IPS DF 19.7 (cell line): ENCODE data around the gene LRRC63.
"Not testable (repeated sequence)": the region's sequence is repeated elsewhere in the genome, so short reads cannot be mapped to it uniquely, and the experiment has no call there.

ENCODE experiments used
- DNase-seq: peaks from one replicate; pipeline ENCODE4 v3.0.0-alpha.2; 2013; ENCODE audit warnings: low read depth, low spot score

Gene LRRC63

GRCh38 chr13:46211483-46212351 is at the start of gene LRRC63:
Gene LRRC63, plus strand, starts transcription at chr13:46211928. Its CDS starts 1,107 bp downstream, at chr13:46213035.
- DNase-seq: peak; percentile 2

DNA sequence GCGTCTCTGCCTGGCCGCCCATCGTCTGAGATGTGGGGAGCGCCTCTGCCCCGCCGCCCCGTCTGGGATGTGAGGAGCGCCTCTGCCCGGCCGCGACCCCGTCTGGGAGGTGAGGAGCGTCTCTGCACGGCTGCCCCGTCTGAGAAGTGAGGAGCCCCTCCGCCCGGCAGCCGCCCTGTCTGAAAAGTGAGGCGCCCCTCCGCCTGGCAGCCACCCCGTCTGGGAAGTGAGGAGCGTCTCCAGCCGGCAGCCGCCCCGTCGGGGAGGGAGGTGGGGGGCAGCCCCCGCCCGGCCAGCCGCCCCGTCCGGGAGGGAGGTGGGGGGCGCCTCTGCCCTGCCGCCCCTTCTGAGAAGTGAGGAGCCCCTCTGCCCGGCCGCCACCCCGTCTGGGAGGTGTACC is 49.0 kb upstream of the LRRC63 start:
- not testable (repeated sequence) for DNase-seq

- DNase-seq: no peak
Observed at GRCh38 chr13:46164661-46165060, 47.1 kb upstream of the LRRC63 start.

- DNase-seq: no peak
Observed at GRCh38 chr13:46165485-46166223, 46.1 kb upstream of the LRRC63 start.

DNA sequence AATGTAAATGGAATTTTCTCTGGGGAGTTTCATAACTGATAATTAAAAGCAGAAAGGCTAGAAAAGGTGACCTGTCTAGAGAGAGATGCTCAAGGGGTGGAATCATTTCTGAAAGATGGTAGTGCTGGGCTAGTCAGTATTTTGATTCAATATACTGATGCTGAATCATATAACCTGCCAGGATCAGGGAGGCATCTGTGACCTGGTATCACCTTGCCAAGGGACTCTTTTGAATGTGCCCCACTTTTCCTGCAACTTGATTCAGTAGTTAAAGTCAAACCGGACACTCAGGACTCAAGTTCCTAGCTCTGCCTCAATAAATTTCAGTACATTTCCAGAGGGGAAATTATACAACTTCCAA is 45.5 kb upstream of the LRRC63 start:
- no peak for DNase-seq

DNA sequence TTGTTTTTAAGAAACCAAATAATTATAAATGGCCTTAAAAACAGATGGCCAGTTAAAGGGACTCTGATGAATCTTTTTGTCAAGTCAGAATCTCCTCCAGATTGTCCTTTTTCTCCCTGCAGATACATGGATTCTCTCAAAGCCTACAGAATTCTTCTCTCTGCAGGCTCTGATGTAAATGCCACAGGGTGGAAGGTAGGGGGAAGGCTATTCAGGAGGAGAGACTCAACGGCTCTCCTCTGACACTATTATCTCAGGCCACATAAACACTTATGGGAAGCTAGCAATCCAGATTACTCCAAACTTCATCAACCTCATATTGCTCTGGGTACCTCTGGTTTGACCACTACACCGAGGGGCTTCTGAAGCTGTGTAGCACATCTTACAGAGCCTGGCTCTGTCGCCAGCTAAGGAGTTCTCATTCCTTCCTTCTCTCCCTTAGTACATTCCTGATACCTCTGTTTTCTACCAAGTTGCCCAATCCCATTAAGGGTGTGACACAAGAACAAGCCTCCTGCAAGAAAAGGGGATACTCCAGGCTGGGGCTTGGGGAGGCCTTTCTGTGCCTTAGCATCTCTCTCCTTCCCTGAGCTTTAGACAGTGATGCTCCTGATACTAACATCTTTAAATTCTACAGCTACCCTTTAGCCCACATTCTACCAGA is 44.6 kb upstream of the LRRC63 start:
- no peak for DNase-seq

DNA sequence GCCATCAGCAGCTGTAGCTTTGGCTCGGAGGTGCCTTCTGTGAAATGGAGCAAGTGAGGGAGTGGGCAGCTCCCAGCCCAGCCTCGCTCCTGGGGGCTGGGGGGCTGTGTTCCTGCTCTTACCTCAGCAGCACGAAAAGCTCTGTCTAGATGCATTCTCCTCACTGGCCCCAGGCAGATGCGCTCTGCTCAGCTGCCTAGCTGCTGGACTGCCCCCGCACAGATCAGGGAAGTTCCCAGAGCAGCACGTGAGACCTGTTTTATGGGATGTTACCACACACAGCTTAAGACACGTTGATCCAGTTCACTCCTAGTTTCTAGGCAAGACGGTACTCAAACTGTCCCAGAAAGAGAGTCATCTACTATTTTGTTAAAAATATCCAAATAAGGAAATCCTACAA is 43.4 kb upstream of the LRRC63 start:
- no peak for DNase-seq

GRCh38 chr13:46168783-46169182 is 42.9 kb upstream of the LRRC63 start:
- no peak for DNase-seq

DNA sequence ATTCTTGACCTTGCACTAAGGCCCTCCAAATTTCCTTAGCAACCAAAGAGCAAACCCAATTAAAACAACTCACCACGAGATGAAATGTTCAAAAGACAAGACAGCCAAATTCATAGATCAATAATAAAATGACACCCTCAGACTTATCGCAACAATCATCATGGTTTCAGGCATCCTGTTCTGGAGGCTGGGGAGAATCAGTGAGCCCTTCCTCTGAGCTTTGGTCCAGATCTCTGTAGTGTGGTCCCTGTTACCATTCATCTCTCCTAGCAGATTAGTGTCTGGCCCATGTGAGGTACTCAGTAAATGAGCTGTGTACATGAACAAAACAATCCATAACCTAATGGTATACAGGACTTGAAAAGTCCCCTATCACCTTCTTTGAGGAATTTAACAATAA is 42.0 kb upstream of the LRRC63 start:
- no peak for DNase-seq

- no peak for DNase-seq
Observed at GRCh38 chr13:46170268-46170667, 41.5 kb upstream of the LRRC63 start.

- DNase-seq: no peak
Observed at GRCh38 chr13:46170687-46171086, 41.0 kb upstream of the LRRC63 start.

DNA sequence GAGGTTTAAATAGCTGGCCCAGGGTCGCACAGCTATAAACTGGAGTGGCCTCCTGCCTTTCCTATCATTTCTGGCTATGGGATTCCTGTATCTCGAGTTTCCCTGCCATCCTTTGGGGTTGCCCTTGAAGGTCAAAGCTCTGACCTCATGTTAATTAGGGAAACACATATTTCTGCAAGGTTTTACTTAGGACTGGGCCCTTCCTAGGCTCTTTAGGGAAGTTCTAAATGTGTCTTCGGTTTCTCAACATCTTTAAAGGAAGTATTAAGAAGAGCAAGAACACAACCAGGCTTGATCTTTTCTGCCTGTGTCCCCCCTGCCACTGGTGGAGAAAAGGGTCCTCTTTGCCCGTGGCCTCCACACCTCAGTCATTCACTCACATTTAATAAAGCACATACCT is 40.5 kb upstream of the LRRC63 start:
- DNase-seq: no peak

GRCh38 chr13:46171739-46172138 is 40.0 kb upstream of the LRRC63 start:
- DNase-seq: no peak

- no peak for DNase-seq
Observed at GRCh38 chr13:46172531-46172991, 39.2 kb upstream of the LRRC63 start.

DNA sequence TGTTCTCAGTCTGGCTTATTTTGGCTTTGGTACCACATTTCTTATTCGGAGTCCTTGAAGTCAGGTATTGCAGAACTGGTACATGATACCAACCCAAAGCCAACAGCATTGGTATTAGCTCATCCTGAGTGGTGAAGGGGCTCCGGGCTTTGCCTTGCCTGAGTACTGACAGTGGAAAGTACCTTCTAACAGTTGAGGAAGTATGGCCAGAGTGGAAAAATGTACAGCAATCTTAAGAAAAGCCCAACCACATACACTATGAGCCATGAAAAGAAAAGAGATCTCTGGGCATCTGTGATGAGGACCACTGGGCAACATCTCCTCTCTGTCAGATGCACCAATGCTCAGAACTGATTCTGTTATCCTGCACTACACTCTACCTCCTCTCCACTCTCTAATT is 38.1 kb upstream of the LRRC63 start:
- DNase-seq: no peak

GRCh38 chr13:46176756-46177155 is 35.0 kb upstream of the LRRC63 start:
- no peak for DNase-seq

DNA sequence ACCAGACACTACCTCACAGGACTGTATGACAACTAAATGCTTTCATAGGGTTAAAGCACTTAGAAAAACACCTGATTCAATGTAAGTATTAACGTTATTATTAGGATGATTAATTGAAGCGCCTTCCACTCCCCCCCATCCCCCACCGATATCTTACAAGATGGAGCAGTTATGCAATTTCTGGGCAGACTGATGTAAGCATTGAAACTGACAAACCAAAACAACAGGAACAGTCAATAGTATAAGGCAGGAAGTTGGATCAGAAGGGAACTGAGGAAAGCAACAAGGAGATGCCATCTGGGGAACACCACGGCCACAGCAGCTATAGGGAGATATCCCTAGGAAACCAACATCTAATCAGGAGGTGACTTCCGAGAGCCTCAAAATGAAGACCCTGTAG is 33.6 kb upstream of the LRRC63 start:
- no peak for DNase-seq

- no peak for DNase-seq
Observed at GRCh38 chr13:46178821-46179220, 32.9 kb upstream of the LRRC63 start.

GRCh38 chr13:46179491-46179908 is 32.2 kb upstream of the LRRC63 start:
- DNase-seq: no peak

- no peak for DNase-seq
Observed at GRCh38 chr13:46179969-46180763, 31.6 kb upstream of the LRRC63 start.

DNA sequence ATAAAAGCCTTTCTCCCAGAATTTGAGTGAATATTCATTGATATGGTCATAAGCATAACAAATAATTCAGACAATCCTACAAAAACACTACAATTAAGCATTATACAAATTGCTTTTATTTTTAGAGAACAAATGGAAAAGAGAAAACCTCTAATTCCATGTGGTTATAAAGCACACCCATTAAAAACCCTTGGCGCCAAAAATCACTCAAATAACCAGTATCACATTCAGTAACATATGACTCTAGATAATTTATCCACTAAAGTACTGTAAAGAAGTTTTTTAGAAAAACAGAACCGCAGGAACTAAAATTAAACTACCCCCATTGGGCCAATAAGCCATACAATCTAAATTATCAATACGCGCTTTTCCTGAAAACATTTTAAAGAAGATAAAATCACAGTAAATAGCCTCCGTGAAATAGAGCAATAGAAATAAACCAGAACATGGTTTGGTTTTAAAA is 30.3 kb upstream of the LRRC63 start:
- no peak for DNase-seq
